B cell (primary cell): ENCODE data around the gene RDH5. TPM values are rescaled to one million over a fixed set of nuclear protein-coding genes. Genes with fewer than 3 reads are reported as not detected.

Source experiments
- ATAC-seq: fragments of 200-7000 bp; cut with Tn5 transposase; one replicate; pipeline ENCODE4 v1.10.0; 2021; ENCODE audit warnings: low read depth, mild to moderate bottlenecking, moderate number of reproducible peaks, moderate library complexity
- CTCF ChIA-PET: fragments of 350-600 bp; sonication (Branson Sonifier 250); formaldehyde crosslinking; loops from one replicate; lab custom pipeline; 2021; ENCODE audit warnings: antibody characterized with exemption, inconsistent platforms; lab: Charles Lee
- POLR2A ChIA-PET: fragments of 350-600 bp; sonication (Branson Sonifier 250); formaldehyde crosslinking; loops from one replicate; lab custom pipeline; 2021; ENCODE audit warnings: antibody characterized with exemption; lab: Charles Lee
- DNase-seq: peaks from one replicate; pipeline ENCODE4 v3.0.0; 2013
- H2AFZ ChIP-seq: 2 replicates; pipeline ENCODE4 v1.6.1; 2012; ENCODE audit warnings: mild to moderate bottlenecking, low read depth, low read length; ENCODE audit not compliant: insufficient read depth, poor library complexity, severe bottlenecking
- H3K27ac ChIP-seq, 2 donors: 1 replicate in 1 of 2; 2 replicates in 1 of 2; pipeline ENCODE4 v1.5.1; 2012 to 2013; ENCODE audit warnings: low read length in 2 of 2, mild to moderate bottlenecking in 2 of 2, moderate library complexity in 1 of 2
- H3K27me3 ChIP-seq, 4 experiments: fragments of 200-600 bp in 1 of 4; sonication (generic) in 1 of 4; replicated peaks in 1 of 4; 1 replicate in 2 of 4; 2 replicates in 2 of 4; pipeline versions ENCODE4 v1.6.1 to v1.7.0; 2013 to 2016; ENCODE audit warnings: low read length in 3 of 4, mild to moderate bottlenecking in 2 of 4, mixed read lengths in 1 of 4, moderate library complexity in 1 of 4; ENCODE audit not compliant: insufficient read depth in 4 of 4, control insufficient read depth in 3 of 4; ENCODE audit errors: control extremely low read depth in 1 of 4
- H3K36me3 ChIP-seq, 2 experiments: replicated peaks in 1 of 2; 1 replicate in 1 of 2; 2 replicates in 1 of 2; pipeline versions ENCODE4 v1.6.1 to v1.7.1; 2013; ENCODE audit warnings: low read length in 1 of 2; ENCODE audit not compliant: insufficient read depth in 2 of 2, control insufficient read depth in 1 of 2; ENCODE audit errors: control extremely low read depth in 1 of 2, extremely low read depth in 1 of 2
- H3K4me1 ChIP-seq, 2 donors: fragments of 200-600 bp in 1 of 2; sonication (generic) in 1 of 2; 1 replicate in 1 of 2; 2 replicates in 1 of 2; pipeline versions ENCODE4 v1.5.1 to v1.6.1; 2013 to 2017; ENCODE audit warnings: low read length in 2 of 2; ENCODE audit not compliant: control insufficient read depth in 2 of 2, insufficient read depth in 2 of 2
- H3K4me2 ChIP-seq: replicated peaks from 2 replicates; pipeline ENCODE3; 2012; ENCODE audit warnings: mild to moderate bottlenecking, low read depth, low read length; ENCODE audit not compliant: poor library complexity, severe bottlenecking
- H3K4me3 ChIP-seq, 5 experiments: fragments of 200-600 bp in 1 of 5; sonication (generic) in 1 of 5; 1 replicate in 3 of 5; 2 replicates in 2 of 5; pipeline versions ENCODE4 v1.5.1 to v1.7.0; 2011 to 2016; ENCODE audit warnings: low read length in 4 of 5, mild to moderate bottlenecking in 4 of 5, low read depth in 2 of 5, control low read depth in 1 of 5, moderate library complexity in 1 of 5; ENCODE audit not compliant: insufficient read depth in 1 of 5; ENCODE audit errors: control extremely low read depth in 1 of 5, extremely low read depth in 1 of 5
- H3K79me2 ChIP-seq: fragments of 200-600 bp; sonication (generic); one replicate; pipeline ENCODE4 v1.6.0; 2016; ENCODE audit warnings: low read length; ENCODE audit not compliant: control insufficient read depth, insufficient read depth
- H3K9ac ChIP-seq: fragments of 200-600 bp; sonication (generic); 2 replicates; pipeline ENCODE4 v1.6.1; 2017; ENCODE audit warnings: mild to moderate bottlenecking, low read length, moderate library complexity
- H3K9me3 ChIP-seq, 3 donors: one replicate each; pipeline versions ENCODE4 v1.6.1 to v1.7.1; 2013; ENCODE audit warnings: low read length in 2 of 3; ENCODE audit not compliant: control insufficient read depth in 2 of 3, insufficient read depth in 1 of 3; ENCODE audit errors: control extremely low read depth in 1 of 3
- H4K20me1 ChIP-seq: 2 replicates; pipeline ENCODE4 v1.6.0; 2012; ENCODE audit warnings: mild to moderate bottlenecking, low read length; ENCODE audit not compliant: insufficient read depth, control insufficient read depth, poor library complexity, severe bottlenecking
- H3K27ac Mint-ChIP-seq: one replicate; pipeline ENCODE4 v1.8.0; 2021; ENCODE audit warnings: mixed read lengths
- H3K27me3 Mint-ChIP-seq: one replicate; pipeline ENCODE4 v1.8.0; 2021; ENCODE audit warnings: mixed read lengths
- H3K4me1 Mint-ChIP-seq: one replicate; pipeline ENCODE4 v1.8.0; 2021; ENCODE audit warnings: mixed read lengths
- H3K4me3 Mint-ChIP-seq: one replicate; pipeline ENCODE4 v1.8.0; 2021; ENCODE audit warnings: mixed read lengths
- H3K9me3 Mint-ChIP-seq: one replicate; pipeline ENCODE4 v1.8.0; 2022; ENCODE audit warnings: mixed read lengths; ENCODE audit not compliant: insufficient read depth
- EZH2 ChIP-seq: IDR thresholded peaks from 2 replicates; pipeline ENCODE4 v1.6.1; 2012; ENCODE audit warnings: borderline replicate concordance, low read depth, mild to moderate bottlenecking, moderate library complexity, low read length; ENCODE audit not compliant: insufficient read depth, poor library complexity, severe bottlenecking
- WGBS: methylation state at CpG from one replicate; pipeline ENCODE4 v1.1.5; 2013; ENCODE audit warnings: missing lambda C conversion rate; ENCODE audit not compliant: insufficient coverage; 5-methylcytosine and 5-hydroxymethylcytosine counted together
- intact Hi-C: fragments of 100-400 bp; cut with micrococcal nuclease; formaldehyde crosslinking; loops from one replicate; pipeline ENCODE4 v1.10.0; 2022
- polyA plus RNA-seq: library from polyadenylated mRNA; depleted of rRNA; stranded (reverse); fragments of >200 nt; gene quantifications from 2 replicates; pipeline ENCODE4 v1.2.3, GENCODE V29; 2012
- small RNA-seq: library from RNA; depleted of rRNA; stranded (forward); fragments of <200 nt; gene quantifications from one replicate; pipeline ENCODE3, GENCODE V24; 2012; ENCODE audit warnings: low replicate concordance, low read depth; ENCODE audit not compliant: insufficient read length
- total RNA-seq, 2 donors: library from RNA; stranded (reverse); fragments of 120-200 nt in 1 of 2; gene quantifications; 1 replicate in 1 of 2; 2 replicates in 1 of 2; pipeline versions ENCODE4 v1.2.3 to v1.2.4, GENCODE V29; 2013 to 2022
- TF ChIP-seq, protein P1 (sequence below): fragments of 200-600 bp; IDR thresholded peaks from one replicate; pipeline ENCODE4 v1.8.0; 2022; ENCODE audit warnings: antibody characterized with exemption, mild to moderate bottlenecking

The RDH5 gene
- total and polyA plus RNA-seq, 2 donors (not counting 1 experiment from before 2014, with no cell fraction given): 32.6 to 37.8 TPM

DNA sequence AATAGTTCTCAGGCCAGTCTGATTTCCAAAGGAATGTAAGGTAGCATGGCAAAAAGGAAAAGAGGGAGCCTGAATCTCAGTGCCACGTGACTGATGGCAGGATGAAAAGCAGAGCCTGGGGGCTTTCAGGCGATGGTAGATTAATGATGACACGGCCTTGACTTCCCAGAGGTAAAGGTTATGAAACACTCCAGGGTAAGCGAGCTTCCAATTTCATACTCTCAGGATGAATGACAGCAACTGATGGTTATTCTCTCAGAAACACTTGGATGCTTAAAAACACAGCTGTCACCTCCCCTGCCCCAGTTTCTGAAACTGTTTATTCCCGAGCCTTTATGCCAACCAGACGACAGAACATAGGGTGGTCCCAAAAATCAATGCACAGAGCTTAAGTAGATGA lies 51.5 kb downstream of the RDH5 start:
- Histone ChIP-seq H3K4me1 (no peaks in the 10 kb centered on the region), H3K27me3 (no peaks in the 10 kb centered on the region), H3K27ac (no peak overlapping the region), H3K4me3 (no peak overlapping the region), H4K20me1 (peaks cover 18% of the 10 kb centered on the region), H3K9me3 (no peaks in the 10 kb centered on the region), H3K9ac (no peak overlapping the region), H3K36me3 (peaks cover 5 to 49% of the 10 kb centered on the region in 2 experiments), H3K4me2 (no peak overlapping the region), H2AFZ (no peak overlapping the region), H3K79me2 (peaks cover 28% of the 10 kb centered on the region)
- ATAC-seq (no peak), DNase-seq (no peak)
- Mint-ChIP-seq H3K9me3 (no peaks in the 10 kb centered on the region), H3K27me3 (no peaks in the 10 kb centered on the region), H3K4me3 (no peak overlapping the region), H3K27ac (no peak overlapping the region), H3K4me1 (no peaks in the 10 kb centered on the region)
- ChIA-PET CTCF (no interaction called here), POLR2A (no interaction called here)
- 95% methylated on average over 6 of the region's 6 CpGs for WGBS
- TF ChIP-seq, protein P1, sequence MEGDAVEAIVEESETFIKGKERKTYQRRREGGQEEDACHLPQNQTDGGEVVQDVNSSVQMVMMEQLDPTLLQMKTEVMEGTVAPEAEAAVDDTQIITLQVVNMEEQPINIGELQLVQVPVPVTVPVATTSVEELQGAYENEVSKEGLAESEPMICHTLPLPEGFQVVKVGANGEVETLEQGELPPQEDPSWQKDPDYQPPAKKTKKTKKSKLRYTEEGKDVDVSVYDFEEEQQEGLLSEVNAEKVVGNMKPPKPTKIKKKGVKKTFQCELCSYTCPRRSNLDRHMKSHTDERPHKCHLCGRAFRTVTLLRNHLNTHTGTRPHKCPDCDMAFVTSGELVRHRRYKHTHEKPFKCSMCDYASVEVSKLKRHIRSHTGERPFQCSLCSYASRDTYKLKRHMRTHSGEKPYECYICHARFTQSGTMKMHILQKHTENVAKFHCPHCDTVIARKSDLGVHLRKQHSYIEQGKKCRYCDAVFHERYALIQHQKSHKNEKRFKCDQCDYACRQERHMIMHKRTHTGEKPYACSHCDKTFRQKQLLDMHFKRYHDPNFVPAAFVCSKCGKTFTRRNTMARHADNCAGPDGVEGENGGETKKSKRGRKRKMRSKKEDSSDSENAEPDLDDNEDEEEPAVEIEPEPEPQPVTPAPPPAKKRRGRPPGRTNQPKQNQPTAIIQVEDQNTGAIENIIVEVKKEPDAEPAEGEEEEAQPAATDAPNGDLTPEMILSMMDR: no peak
- TF ChIP-seq EZH2: no peak
- intact Hi-C loops: no loop called here

Small RNAs within 50 kb of the gene (small RNA-seq; reads per million reads assigned to genes)
- gene AC009779.1 (not detected), gene RF00017 (not detected)

Other genes with a start within 250 kb of the RDH5 start
- not detected in 2 replicates for gene OR6C68, start 228.0 kb upstream of the RDH5 start, total RNA-seq
- gene OR6C68, start 228.0 kb upstream of the RDH5 start, polyA plus RNA-seq: not detected in 2 replicates
- not detected in 2 replicates for gene OR6C4, start 170.8 kb upstream of the RDH5 start, total RNA-seq
- gene OR6C4, start 170.8 kb upstream of the RDH5 start, polyA plus RNA-seq: not detected in 2 replicates
- gene OR2AP1, start 147.9 kb upstream of the RDH5 start, total RNA-seq: 0.17 TPM in 1 of 2 replicates, not detected in the other
- gene OR2AP1, start 147.9 kb upstream of the RDH5 start, polyA plus RNA-seq: not detected in 2 replicates
- not detected in 2 replicates for gene OR10P1, start 83.5 kb upstream of the RDH5 start, total RNA-seq
- not detected in 2 replicates for gene OR10P1, start 83.5 kb upstream of the RDH5 start, polyA plus RNA-seq
- 2.4 and 2.7 TPM in 2 replicates for gene ITGA7, start 12.5 kb upstream of the RDH5 start, total RNA-seq
- 3.3 and 5.2 TPM in 2 replicates for gene ITGA7, start 12.5 kb upstream of the RDH5 start, polyA plus RNA-seq
- gene BLOC1S1, start 4.3 kb upstream of the RDH5 start, total RNA-seq: 67.1 and 71.1 TPM in 2 replicates
- gene BLOC1S1, start 4.3 kb upstream of the RDH5 start, polyA plus RNA-seq: 176 and 229 TPM in 2 replicates
- gene CD63, start 8.6 kb downstream of the RDH5 start, total RNA-seq: 104 TPM in 2 replicates
- gene CD63, start 8.6 kb downstream of the RDH5 start, polyA plus RNA-seq: 43.0 and 52.0 TPM in 2 replicates
- gene GDF11, start 22.7 kb downstream of the RDH5 start, total RNA-seq: 11.3 and 12.2 TPM in 2 replicates
- gene GDF11, start 22.7 kb downstream of the RDH5 start, polyA plus RNA-seq: 4.4 and 4.5 TPM in 2 replicates
- 42.8 and 46.4 TPM in 2 replicates for gene SARNP, start 97.3 kb downstream of the RDH5 start, total RNA-seq
- 22.6 and 33.3 TPM in 2 replicates for gene SARNP, start 97.3 kb downstream of the RDH5 start, polyA plus RNA-seq
- 41.9 and 43.1 TPM in 2 replicates for gene ORMDL2, start 97.6 kb downstream of the RDH5 start, total RNA-seq
- 13.3 and 22.7 TPM in 2 replicates for gene ORMDL2, start 97.6 kb downstream of the RDH5 start, polyA plus RNA-seq
- gene DNAJC14, start 109.2 kb downstream of the RDH5 start, total RNA-seq: 35.4 and 38.4 TPM in 2 replicates
- gene DNAJC14, start 109.2 kb downstream of the RDH5 start, polyA plus RNA-seq: 6.4 and 11.0 TPM in 2 replicates
- gene MMP19, start 122.5 kb downstream of the RDH5 start, total RNA-seq: 0.12 and 0.42 TPM in 2 replicates
- gene MMP19, start 122.5 kb downstream of the RDH5 start, polyA plus RNA-seq: not detected in 2 replicates
- 38.3 and 39.2 TPM in 2 replicates for gene PYM1, start 207.5 kb downstream of the RDH5 start, total RNA-seq
- gene PYM1, start 207.5 kb downstream of the RDH5 start, polyA plus RNA-seq: 17.9 and 22.5 TPM in 2 replicates
- 238 and 239 TPM in 2 replicates for gene DGKA, start 210.8 kb downstream of the RDH5 start, total RNA-seq
- gene DGKA, start 210.8 kb downstream of the RDH5 start, polyA plus RNA-seq: 269 and 302 TPM in 2 replicates
- 0.32 and 0.90 TPM in 2 replicates for gene PMEL, start 245.6 kb downstream of the RDH5 start, total RNA-seq
- gene PMEL, start 245.6 kb downstream of the RDH5 start, polyA plus RNA-seq: 0.13 and 0.46 TPM in 2 replicates
- 32.7 and 32.8 TPM in 2 replicates for gene CDK2, start 246.4 kb downstream of the RDH5 start, total RNA-seq
- gene CDK2, start 246.4 kb downstream of the RDH5 start, polyA plus RNA-seq: 10.8 and 21.7 TPM in 2 replicates